Fibroblast of the aortic adventitia (primary cell): ENCODE measurements around the gene CCDC7. TPM values are rescaled to one million over a fixed set of nuclear protein-coding genes. Genes with fewer than 3 reads are reported as not detected.

Experiments
- DNase-seq: peaks from one replicate; pipeline ENCODE4 v3.0.0-alpha.2; 2010; ENCODE audit warnings: low read depth
- H3K4me3 ChIP-seq: 2 replicates; pipeline ENCODE4 v1.5.1; 2011; ENCODE audit warnings: low read depth, mild to moderate bottlenecking, control low read depth, low read length, moderate library complexity
- total RNA-seq: library from RNA; depleted of rRNA; stranded (reverse); fragments of >200 nt; gene quantifications from 2 replicates; pipeline ENCODE4 v1.2.3, GENCODE V29; 2012; ENCODE audit warnings: low replicate concordance
- TF ChIP-seq, protein P1 (sequence below): IDR thresholded peaks from 2 replicates; pipeline ENCODE4 v1.5.1; 2011; ENCODE audit warnings: mild to moderate bottlenecking, low read length, control low read depth, inconsistent platforms; ENCODE audit not compliant: insufficient read depth

Gene CCDC7
- total RNA-seq, 1 donor = 15.4 TPM

DNA sequence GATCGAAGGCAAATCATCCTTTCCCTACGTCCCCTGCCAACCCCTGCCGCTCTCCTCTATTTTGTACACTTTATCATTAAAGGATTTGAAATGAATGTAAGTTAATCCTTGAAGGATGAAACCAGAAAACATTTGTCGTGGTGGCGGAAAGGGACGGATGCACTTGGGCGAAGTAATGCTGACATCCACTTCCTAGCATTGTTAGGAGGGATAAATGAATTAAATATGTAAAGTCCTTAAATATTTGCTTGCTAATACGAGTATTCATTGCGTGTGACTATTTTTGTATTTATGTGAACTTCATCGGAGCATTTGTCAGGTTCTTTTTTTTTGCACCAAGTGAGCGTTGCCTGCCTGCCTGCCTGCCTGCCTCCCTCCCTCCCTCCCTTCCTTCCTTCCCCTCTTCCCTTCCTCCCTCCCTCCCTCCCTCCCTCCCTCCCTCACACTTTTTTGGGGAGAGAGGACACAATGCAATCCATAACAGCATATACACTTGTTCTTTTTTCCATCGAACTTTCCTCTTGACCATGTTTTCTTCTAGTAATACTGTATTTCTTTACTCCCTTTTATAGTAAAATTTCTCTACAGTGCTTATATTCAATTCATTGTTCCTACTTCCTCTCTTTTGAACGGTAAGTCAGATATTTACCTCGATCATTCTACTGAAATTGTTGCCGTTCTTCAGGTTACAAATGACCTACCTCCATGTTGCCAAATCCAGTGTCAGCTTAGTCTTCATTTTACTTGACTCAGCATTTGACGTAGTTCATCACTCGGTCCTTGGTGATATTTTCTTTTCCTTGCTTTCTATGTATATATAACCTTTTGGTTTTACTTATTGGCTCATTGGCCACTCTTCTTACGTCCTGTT, 831 bp downstream of the CCDC7 start:
- peak overlapping the region; percentile 86 for H3K4me3 ChIP-seq
- DNase-seq = peak; percentile 45
- TF ChIP-seq, protein P1, sequence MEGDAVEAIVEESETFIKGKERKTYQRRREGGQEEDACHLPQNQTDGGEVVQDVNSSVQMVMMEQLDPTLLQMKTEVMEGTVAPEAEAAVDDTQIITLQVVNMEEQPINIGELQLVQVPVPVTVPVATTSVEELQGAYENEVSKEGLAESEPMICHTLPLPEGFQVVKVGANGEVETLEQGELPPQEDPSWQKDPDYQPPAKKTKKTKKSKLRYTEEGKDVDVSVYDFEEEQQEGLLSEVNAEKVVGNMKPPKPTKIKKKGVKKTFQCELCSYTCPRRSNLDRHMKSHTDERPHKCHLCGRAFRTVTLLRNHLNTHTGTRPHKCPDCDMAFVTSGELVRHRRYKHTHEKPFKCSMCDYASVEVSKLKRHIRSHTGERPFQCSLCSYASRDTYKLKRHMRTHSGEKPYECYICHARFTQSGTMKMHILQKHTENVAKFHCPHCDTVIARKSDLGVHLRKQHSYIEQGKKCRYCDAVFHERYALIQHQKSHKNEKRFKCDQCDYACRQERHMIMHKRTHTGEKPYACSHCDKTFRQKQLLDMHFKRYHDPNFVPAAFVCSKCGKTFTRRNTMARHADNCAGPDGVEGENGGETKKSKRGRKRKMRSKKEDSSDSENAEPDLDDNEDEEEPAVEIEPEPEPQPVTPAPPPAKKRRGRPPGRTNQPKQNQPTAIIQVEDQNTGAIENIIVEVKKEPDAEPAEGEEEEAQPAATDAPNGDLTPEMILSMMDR = no peak

DNA sequence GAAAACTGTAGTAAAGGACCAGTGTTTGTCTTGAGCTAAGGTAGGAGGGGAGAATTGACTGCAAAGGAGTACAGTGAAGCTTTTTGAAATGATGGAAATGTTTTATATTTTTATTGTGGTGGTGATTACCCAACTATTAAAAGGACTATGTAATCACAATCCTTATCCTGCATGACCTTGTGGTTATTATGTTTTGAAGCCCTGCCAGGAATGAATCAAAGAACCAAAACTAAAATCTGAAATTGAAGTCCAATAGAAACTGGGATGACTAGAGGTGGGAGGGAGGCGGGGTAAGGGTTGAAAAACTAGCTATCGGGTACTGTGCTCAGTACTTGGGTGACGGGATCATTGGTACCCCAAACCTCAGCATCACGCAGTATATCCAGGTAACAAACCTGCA, 8.2 kb downstream of the CCDC7 start:
- TF ChIP-seq, protein P1 = no peak
- H3K4me3 ChIP-seq = no peak overlapping the region
- DNase-seq = no peak

DNA sequence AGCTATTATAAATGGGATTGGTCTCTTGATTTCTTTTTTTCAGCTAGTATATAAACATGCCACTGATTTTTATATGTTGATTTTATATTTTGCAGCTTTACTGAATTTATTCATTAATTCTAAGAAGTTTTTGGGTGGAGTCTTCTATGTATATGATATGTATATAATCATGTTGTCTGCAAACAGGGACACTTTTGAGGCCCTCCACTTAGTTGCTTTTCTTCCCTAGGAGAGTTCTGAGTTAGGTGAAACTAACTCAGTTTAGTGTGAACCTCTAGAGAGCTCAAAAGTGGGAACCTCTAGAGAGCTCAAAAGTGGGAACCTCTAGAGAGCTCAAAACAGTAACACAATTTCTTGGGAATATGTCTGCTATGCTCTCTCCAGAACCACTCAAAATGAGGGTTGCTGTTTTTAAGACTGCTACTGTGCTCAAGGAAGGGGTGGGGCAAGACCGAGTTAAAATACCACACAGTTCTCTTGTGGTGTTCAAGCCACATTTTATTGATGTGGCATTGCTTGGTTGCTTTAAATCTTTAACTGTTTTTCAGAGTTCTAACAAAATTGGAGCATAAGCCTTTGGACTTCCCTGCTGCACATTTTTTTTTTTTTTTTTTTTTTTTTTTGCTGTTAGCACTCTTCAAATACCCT, 13.2 kb downstream of the CCDC7 start:
- no peak for DNase-seq
- TF ChIP-seq, protein P1 = no peak
- H3K4me3 ChIP-seq = no peak overlapping the region

DNA sequence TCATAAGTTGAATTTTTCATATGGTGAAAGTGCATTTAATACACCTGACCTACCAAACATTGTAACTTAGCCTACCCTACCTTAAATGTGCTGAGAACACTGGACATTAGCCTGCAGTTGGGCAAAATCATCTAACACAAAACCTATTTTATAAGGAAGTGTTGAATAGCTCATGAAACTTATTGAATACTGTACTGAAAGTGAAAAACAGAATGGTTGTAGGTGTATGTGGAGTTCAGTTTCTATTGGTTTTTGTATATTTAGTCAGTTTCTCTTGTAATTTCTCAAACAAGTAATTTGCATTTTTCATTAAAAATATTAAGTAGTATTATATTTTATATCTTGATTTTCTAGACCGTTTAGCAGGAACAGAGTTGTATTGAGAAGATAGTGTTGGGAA, 15.3 kb downstream of the CCDC7 start:
- TF ChIP-seq, protein P1 = no peak
- H3K4me3 ChIP-seq = no peak overlapping the region
- no peak for DNase-seq

DNA sequence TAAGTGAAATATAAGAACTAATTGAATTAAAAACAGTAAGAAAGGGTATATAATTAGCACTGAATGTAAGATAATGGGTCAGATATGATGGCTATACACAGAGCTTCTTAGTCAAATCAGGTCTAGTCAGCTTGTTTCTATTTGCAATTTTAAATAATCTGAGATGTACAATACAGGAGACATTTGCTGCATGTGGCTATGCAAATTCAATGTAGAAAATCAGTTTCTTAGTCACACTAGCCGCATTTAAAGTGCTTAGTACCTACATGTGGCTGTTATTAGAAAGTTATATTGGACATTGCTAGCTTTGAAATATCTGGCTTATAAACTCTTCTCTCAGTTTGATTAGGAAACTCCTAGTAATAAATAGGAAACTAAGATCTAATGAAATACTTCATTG, 25.3 kb downstream of the CCDC7 start:
- H3K4me3 ChIP-seq = no peak overlapping the region
- TF ChIP-seq, protein P1 = no peak
- DNase-seq = no peak

DNA sequence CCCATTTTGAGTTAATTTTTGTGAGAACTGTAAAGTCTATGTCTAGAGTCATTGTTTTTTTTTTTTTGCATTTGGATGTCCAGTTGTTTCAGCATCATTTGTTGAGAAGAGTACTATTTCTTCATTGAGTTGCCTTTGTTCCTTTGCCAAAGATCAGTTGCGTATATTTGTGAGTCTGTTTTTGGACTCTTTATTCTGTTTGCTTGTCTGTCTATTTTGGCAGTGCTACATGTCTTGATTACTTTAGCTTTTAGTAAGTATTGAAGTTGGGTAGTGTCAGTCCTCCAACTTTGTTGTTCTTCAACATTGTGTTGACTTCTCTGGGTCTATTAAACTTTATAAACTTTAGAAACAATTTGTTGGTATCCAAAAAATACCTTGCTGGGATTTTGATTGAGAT, 31.6 kb downstream of the CCDC7 start:
- TF ChIP-seq, protein P1 = no peak
- no peak overlapping the region for H3K4me3 ChIP-seq
- no peak for DNase-seq
